Fibroblast of skin of scalp (primary cell): ENCODE results near the gene CT45A2. TPM values are rescaled to one million over a fixed set of nuclear protein-coding genes. Genes with fewer than 3 reads are reported as not detected.
"Not testable (repeated sequence)": the region's sequence is repeated elsewhere in the genome, so short reads cannot be mapped to it uniquely, and the experiment has no call there.

Experiments
- DNase-seq: peaks from one replicate; pipeline ENCODE4 v3.0.0-alpha.2; 2013
- polyA plus RNA-seq, 2 experiments: library from polyadenylated mRNA; unstranded; fragments of 120-200 nt; gene quantifications; one replicate each; pipeline ENCODE4 v1.2.1, GENCODE V29; 2013; ENCODE audit not compliant: insufficient read length in 2 of 2

The CT45A2 gene
- polyA plus RNA-seq (2013, experiment 1 of 2; ENCODE audit: insufficient read length), result not detected
- polyA plus RNA-seq (2013, experiment 2 of 2; ENCODE audit: insufficient read length), result not detected

GRCh38 chrX:135819912-135820311 is at the start of gene CT45A2:
Gene CT45A2, minus strand, starts transcription at chrX:135820012. Its CDS starts 3,747 bp downstream, at chrX:135816265.
- not testable (repeated sequence) for DNase-seq

GRCh38 chrX:135854438-135854837 is 34.6 kb upstream of the CT45A2 start, which contains the start of gene CT45A8:
Gene CT45A8, minus strand, starts transcription at chrX:135854538. Its CDS starts 3,755 bp downstream, at chrX:135850783.
- not testable (repeated sequence) for DNase-seq

GRCh38 chrX:135837180-135837579 is 17.4 kb upstream of the CT45A2 start, which contains the start of gene CT45A7:
Gene CT45A7, minus strand, starts transcription at chrX:135837280. Its CDS starts 3,747 bp downstream, at chrX:135833533.
- not testable (repeated sequence) for DNase-seq

GRCh38 chrX:135802687-135803086 is 17.1 kb downstream of the CT45A2 start, which contains the start of gene CT45A6:
Gene CT45A6, minus strand, starts transcription at chrX:135802787. Its CDS starts 3,794 bp downstream, at chrX:135798993.
- not testable (repeated sequence) for DNase-seq

- DNase-seq, result not testable (repeated sequence)
Observed at GRCh38 chrX:135785403-135785802, 34.4 kb downstream of the CT45A2 start, which contains the start of gene CT45A5. Gene CT45A5, minus strand, starts transcription at chrX:135785503. Its CDS starts 3,774 bp downstream, at chrX:135781729.

- DNase-seq, result not testable (repeated sequence)
Observed at GRCh38 chrX:135768091-135768490, 51.7 kb downstream of the CT45A2 start, which contains the start of gene CT45A3. Gene CT45A3, minus strand, starts transcription at chrX:135768191. Its CDS starts 3,747 bp downstream, at chrX:135764444.
